Hepatocyte (in vitro differentiated cells): ENCODE measurements around the gene LRMDA.

Source experiments
- CTCF ChIP-seq: fragments of 200-600 bp; sonication (generic); IDR thresholded peaks from 2 replicates; pipeline ENCODE4 v1.5.1; 2016; ENCODE audit warnings: antibody characterized with exemption, mild to moderate bottlenecking; ENCODE audit not compliant: poor library complexity
- EZH2 ChIP-seq: fragments of 200-600 bp; sonication (generic); IDR thresholded peaks from 2 replicates; pipeline ENCODE4 v1.6.1; 2016; ENCODE audit warnings: antibody characterized with exemption, mild to moderate bottlenecking, borderline replicate concordance

GRCh38 chr10:76141376-76141775 is 710.0 kb downstream of the LRMDA start:
- no peak for TF ChIP-seq CTCF
- TF ChIP-seq EZH2, result no peak
